ENCODE measurements around the gene COX6B2. TPM values are rescaled to one million over a fixed set of nuclear protein-coding genes. Genes with fewer than 3 reads are reported as not detected.

The COX6B2 gene
- total RNA-seq, 1 donor from 2014 or later = 0.26 TPM

DNA sequence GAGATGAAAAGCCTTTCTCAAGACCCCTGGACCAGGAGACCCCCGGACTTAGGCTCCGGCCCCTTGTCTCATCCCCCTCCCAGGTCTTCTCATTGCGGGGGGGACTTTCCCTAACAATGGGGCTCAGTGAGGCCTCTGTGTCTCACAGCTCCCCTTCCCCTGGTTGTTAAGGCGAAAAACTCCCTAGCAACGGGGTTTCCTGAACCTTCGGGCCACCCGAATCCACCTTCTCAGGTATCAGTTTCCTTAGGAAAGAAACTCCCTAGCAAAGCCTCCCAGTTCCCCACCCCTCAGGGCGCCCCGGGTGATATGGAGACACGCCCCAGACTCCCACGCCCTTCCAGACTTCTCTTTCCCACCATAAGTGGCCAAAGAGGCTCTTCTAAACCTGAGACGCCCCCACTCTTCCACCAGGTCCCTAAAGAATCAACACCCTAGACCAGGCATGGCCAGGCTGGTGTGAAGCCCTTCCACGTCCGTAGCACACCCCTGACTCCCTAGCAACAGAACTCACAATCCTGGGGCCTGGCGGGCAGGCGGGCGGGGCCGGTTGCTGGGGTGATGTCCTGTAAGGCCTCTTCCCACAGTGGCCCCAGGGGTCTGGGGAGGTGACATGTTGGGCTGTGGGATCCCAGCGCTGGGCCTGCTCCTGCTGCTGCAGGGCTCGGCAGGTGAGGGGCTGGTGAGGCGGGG lies 21.9 kb upstream of the COX6B2 start, which contains the start of gene TMEM190:
Gene TMEM190, plus strand, starts transcription at position 586 of the 693 bp plus-strand sequence. Its CDS starts 28 bp downstream, at position 614.
- no peak for FAIRE-seq
- Histone ChIP-seq H3K4me3 (ENCODE audit: low read depth, low read length) (no peak within 1 kb of the TSS), H3K36me3 (ENCODE audit: control insufficient read depth, insufficient read depth, low read length) (no peaks in the 10 kb centered on the region), H3K27me3 (ENCODE audit: control insufficient read depth, insufficient read depth, low read length) (peaks cover 5% of the 10 kb centered on the region)
- TF ChIP-seq, protein P1, sequence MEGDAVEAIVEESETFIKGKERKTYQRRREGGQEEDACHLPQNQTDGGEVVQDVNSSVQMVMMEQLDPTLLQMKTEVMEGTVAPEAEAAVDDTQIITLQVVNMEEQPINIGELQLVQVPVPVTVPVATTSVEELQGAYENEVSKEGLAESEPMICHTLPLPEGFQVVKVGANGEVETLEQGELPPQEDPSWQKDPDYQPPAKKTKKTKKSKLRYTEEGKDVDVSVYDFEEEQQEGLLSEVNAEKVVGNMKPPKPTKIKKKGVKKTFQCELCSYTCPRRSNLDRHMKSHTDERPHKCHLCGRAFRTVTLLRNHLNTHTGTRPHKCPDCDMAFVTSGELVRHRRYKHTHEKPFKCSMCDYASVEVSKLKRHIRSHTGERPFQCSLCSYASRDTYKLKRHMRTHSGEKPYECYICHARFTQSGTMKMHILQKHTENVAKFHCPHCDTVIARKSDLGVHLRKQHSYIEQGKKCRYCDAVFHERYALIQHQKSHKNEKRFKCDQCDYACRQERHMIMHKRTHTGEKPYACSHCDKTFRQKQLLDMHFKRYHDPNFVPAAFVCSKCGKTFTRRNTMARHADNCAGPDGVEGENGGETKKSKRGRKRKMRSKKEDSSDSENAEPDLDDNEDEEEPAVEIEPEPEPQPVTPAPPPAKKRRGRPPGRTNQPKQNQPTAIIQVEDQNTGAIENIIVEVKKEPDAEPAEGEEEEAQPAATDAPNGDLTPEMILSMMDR (IDR thresholded peaks at IDR 0.05; ENCODE audit: insufficient read depth, low read length, severe bottlenecking) = no peak
- no peak for DNase-seq (ENCODE audit: low read depth)

DNA sequence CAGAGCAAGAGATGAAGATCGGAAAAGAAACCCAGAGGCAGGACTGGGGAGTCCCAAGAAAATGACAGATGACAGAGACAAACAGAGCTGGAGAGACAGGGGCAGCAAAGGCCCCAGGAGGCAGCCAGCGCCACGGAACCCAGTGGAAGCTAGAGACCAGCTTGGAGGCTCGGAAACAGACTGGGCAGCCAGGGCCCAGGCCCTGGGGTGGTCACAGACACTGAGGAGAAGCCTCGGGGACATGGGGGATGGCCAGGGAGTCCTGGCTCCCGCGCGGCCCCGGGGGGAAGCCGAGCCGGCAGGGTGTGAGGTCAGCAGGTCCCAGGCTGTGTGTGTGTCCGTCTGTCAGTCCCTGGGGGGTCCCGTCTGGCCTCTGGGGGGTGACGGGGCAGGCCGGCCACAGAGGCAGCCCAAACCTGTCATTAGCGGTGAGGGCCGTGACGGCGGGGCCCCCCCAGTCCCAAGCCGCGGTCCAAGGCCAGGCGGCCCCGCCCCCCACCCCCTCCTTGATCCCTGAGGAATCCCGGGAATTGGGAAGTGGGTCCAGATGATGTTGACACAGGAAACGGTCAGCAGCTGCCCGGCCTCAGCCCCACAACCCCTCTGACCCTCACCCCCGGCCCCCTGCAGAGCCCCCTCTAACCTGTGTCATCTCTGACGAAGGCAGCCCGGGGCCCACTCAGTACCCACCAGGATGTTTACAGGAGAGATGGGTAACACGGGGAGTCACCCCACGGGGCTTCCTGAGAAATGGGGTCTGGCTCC lies 19.7 kb upstream of the COX6B2 start:
- H3K36me3 ChIP-seq (ENCODE audit: control insufficient read depth, insufficient read depth, low read length) = no peaks in the 10 kb centered on the region
- peaks cover 5% of the 10 kb centered on the region for H3K27me3 ChIP-seq (ENCODE audit: control insufficient read depth, insufficient read depth, low read length)
- DNase-seq (ENCODE audit: low read depth) = no peak
- no peak for FAIRE-seq
- TF ChIP-seq, protein P1 (IDR thresholded peaks at IDR 0.05; ENCODE audit: insufficient read depth, low read length, severe bottlenecking) = no peak
- no peak overlapping the region for H3K4me3 ChIP-seq (ENCODE audit: low read depth, low read length)

DNA sequence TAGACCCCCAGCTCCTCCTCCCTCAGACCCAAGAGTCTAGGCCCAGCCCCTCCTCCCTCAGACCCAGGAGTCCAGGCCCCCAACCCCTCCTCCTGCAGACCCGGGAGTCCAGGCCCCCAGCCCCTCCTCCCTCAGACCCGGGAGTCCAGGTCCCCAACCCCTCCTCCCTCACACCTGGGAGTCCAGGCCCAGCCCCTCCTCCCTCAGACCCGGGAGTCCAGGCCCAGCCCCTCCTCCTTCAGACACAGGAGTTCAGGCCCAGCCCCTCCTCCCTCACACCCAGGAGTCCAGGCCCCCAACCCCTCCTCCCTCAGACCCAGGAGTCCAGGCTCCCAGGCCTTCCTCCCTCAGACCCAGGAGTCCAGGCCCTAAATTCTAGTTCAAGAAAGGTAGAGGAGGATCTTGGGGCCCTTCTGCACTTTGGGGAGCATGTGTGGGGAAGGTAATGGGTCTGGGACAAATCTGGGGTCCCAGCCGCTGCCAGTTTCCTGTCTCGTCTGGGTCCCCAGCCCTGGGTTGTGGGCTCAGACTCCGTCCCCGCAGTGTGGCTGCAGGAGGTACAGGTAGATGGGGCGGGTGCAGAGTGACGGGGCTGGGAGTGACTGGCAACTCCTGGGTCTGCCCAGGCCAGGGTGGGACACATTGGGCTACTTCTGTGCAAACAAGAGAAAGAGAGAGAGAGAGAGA lies 18.9 kb upstream of the COX6B2 start:
- Histone ChIP-seq H3K36me3 (ENCODE audit: control insufficient read depth, insufficient read depth, low read length) (no peaks in the 10 kb centered on the region), H3K27me3 (ENCODE audit: control insufficient read depth, insufficient read depth, low read length) (peaks cover 5% of the 10 kb centered on the region), H3K4me3 (ENCODE audit: low read depth, low read length) (no peak overlapping the region)
- TF ChIP-seq, protein P1 (IDR thresholded peaks at IDR 0.05; ENCODE audit: insufficient read depth, low read length, severe bottlenecking) = no peak
- no peak for FAIRE-seq
- DNase-seq (ENCODE audit: low read depth) = no peak

DNA sequence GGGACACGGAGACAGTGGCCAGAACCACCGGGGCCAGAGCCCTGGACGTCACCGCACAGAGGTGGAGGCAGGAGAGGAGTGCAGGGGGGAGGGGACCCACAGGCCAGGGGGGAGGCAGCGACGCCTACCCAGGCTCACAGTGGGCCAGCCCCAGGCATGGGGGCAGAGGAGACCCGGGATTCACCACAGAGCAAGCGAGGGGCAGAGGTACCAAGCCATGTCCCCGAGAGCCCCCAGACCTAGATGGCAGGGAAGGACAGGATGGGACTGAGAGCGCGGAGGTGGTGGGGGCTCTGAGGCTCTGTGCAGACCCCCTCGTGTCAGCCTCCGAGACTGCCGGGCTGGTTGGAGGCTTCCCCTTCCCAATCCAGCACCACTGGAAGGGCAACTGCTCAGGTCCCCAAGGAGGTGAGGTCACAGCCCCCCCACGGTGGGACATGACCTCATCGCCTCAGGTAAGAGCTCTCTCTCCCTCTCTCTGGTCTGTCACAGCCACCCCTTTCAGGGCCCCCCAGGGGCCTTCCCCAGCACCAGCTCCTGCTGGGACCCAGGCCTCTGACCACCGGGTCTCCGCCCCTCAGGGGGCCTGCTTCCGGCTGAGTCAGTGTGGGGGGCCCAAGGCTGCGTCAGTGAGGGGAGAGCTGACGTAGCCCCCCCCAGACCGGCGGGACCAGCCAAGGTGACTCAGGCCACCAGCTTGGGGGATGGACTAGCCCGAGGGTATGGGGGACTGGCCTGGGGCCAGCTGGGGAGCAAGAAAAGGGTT lies 18.0 kb upstream of the COX6B2 start:
- Histone ChIP-seq H3K36me3 (ENCODE audit: control insufficient read depth, insufficient read depth, low read length) (no peaks in the 10 kb centered on the region), H3K27me3 (ENCODE audit: control insufficient read depth, insufficient read depth, low read length) (peaks cover 5% of the 10 kb centered on the region), H3K4me3 (ENCODE audit: low read depth, low read length) (no peak overlapping the region)
- TF ChIP-seq, protein P1 (IDR thresholded peaks at IDR 0.05; ENCODE audit: insufficient read depth, low read length, severe bottlenecking) = no peak
- no peak for DNase-seq (ENCODE audit: low read depth)
- no peak for FAIRE-seq

DNA sequence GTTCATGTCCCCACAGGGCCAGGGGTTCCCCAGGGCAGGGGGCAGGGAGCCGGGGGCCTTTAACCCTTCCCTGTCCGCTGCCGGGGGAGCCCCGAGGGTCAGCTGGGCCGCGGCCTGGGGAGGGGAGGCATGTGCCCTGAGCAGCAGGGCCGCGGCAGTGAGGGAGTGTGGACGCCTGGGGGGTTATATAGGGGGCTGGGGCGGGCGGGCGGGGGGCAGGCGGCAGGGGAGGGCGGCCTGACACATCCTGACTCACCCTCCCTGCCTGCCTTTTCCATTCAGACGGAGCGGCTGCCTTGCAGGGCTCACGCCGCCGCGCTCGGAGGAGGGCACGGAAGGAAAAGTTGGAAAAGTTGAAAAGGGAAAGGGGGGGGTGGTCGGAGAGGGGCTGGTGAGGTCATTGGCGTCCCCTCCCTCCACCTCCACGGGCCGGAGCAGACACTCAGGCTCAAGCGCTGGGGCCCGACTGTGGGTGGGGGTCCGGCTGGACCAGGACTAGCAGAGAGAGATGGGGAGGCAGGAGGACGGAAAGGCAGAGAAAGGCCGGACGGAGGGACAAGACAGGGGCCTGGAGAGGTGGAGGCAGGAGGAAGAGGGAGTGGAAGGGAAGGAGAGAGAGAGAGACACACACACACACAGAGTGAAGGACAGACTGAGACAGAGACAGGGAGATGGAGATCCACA lies 15.9 kb upstream of the COX6B2 start, which contains the start of gene IL11:
Gene IL11, minus strand, starts transcription at position 159 of the 684 bp plus-strand sequence. Its CDS starts 153 bp downstream, at position 6.
- FAIRE-seq (no peak), DNase-seq (ENCODE audit: low read depth) (peak; percentile 46)
- peaks cover 3% of the 10 kb centered on the region for H3K27me3 ChIP-seq (ENCODE audit: control insufficient read depth, insufficient read depth, low read length)

More for the DNA sequence above, 15.9 kb upstream of the COX6B2 start, which contains the start of gene IL11:
- Histone ChIP-seq H3K4me3 (ENCODE audit: low read depth, low read length) (peak within 1 kb of the TSS; percentile 45), H3K36me3 (ENCODE audit: control insufficient read depth, insufficient read depth, low read length) (no peaks in the 10 kb centered on the region)
- TF ChIP-seq, protein P1 (IDR thresholded peaks at IDR 0.05; ENCODE audit: insufficient read depth, low read length, severe bottlenecking) = no peak

Measured in bronchial epithelial cell (primary cell).